GM12872 (cell line): ENCODE measurements around the gene ERCC1.

Experiments used
- CTCF ChIP-seq: IDR thresholded peaks from 3 replicates; pipeline ENCODE4 v1.5.1; 2011; ENCODE audit warnings: low read depth, mild to moderate bottlenecking, low read length, moderate library complexity; ENCODE audit not compliant: insufficient read depth

The ERCC1 gene

GRCh38 chr19:45391871-45392665 lies 31.6 kb downstream of the ERCC1 start:
- TF ChIP-seq CTCF: no peak

GRCh38 chr19:45391346-45391745 lies 32.4 kb downstream of the ERCC1 start:
- no peak for TF ChIP-seq CTCF

- no peak for TF ChIP-seq CTCF
These were observed 38.1 kb downstream of the ERCC1 start for GRCh38 chr19:45385392-45386221.

- TF ChIP-seq CTCF: no peak
These were observed 41.3 kb downstream of the ERCC1 start for GRCh38 chr19:45382426-45382825.

- no peak for TF ChIP-seq CTCF
These were observed 43.6 kb downstream of the ERCC1 start for GRCh38 chr19:45380107-45380506.

- no peak for TF ChIP-seq CTCF
These were observed 47.5 kb downstream of the ERCC1 start for GRCh38 chr19:45376045-45376724.
